Fibroblast of skin of left biceps (primary cell): ENCODE data around the gene ZNF19.
A peak's percentile ranks its signal among the peaks of the same experiment; 100 is the strongest.

Experiments
- DNase-seq, 2 experiments: peaks; one replicate each; pipeline ENCODE4 v3.0.0-alpha.2; 2013; ENCODE audit warnings: low read depth in 2 of 2

Gene ZNF19

GRCh38 chr16:71490361-71490760 is 1.2 kb upstream of the ZNF19 start:
- DNase-seq: no peak

DNA sequence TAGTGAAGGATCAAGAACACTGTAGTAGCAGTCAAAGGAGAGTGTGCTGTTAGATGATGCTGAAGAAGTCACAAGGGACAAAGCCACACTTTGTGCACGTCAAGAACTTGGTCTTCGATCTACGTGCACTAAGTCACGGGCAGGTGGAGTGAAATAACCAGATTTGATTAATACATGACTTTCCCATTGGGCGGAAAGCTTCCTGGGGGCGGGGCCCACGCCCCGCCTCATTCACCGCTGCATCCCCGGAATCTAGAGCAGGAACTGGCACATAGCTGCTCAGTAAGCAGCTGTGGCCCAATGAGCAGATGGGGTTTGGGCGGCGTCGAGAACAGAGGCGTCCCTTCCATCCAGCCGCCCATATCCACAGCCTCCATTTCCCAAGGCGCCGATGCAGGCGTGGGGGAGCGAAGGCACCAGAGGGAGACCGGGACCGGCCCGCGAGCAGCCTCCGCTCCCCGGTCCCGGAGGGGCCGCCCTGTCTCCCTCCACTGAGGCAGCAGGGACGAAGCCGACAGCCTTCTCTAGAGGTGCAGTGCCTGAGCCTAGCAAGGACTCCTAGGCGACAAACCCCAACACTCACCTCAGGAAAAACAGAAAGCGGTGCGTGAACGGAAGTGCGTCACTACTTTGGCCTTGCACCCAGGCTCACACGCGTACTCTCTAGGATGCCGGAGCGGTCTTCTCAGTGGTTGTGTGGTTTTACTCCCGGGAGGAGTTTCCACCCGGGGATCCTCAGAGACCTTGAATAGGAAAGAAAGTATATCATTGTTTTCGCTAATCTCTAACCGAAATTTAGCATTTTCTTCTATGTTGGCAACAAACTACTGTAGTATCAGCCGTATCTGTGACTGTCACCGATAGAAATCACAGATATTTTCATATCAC is 4.9 kb downstream of the ZNF19 start:
- peak; percentile 74 to 75 for DNase-seq

DNA sequence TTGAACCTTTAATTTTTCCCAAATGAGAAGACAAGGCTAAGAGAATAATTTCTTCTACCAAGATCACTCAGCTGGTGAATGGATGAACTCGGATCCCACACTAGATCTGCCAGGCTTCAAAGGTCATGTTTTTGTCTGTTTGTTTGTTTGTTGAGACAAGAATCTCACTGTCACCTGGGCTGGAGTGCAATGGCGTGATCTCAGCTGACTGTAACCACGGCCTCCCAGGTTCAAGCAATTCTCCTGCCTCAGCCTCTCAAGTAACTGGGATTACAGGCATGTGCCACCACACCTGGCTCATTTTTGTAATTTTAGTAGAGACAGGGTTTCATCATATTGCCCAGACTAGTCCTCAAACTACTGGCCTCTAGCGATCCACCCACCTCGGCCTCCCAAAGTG is 6.6 kb downstream of the ZNF19 start:
- DNase-seq: no peak

GRCh38 chr16:71480956-71481355 is 8.2 kb downstream of the ZNF19 start:
- no peak for DNase-seq

- no peak for DNase-seq
These were observed 9.7 kb downstream of the ZNF19 start for GRCh38 chr16:71479420-71479819.

DNA sequence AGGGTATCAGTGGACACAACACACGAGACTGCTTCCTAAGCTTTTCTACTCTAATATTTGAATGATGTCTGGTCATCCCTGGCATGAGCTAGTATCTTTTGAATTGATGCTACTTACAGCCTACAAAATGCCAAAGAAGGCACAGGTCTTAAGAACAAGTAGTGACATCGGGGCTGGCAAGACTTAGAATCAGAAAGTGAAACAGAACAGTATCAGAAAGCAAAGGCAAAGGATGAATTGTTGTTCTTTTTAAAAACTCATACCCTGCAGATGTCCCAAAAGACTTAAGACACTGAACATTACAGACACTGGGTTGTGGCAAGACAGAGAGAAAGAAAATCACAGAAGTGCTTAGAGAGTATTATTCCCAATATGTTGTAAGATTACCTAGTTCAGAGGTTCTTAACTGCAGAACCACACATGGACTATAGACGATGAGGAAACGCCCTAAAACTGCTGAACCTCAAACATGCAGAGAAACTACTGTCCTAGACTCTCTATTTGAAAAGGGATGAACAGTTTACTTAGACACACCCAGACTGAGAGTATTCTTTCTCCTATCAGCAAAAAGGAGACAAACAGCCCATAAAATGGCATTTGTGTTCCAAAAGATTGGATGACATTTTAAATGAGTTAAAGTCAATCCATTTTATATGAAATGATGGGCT is 12.5 kb downstream of the ZNF19 start:
- DNase-seq: no peak

DNA sequence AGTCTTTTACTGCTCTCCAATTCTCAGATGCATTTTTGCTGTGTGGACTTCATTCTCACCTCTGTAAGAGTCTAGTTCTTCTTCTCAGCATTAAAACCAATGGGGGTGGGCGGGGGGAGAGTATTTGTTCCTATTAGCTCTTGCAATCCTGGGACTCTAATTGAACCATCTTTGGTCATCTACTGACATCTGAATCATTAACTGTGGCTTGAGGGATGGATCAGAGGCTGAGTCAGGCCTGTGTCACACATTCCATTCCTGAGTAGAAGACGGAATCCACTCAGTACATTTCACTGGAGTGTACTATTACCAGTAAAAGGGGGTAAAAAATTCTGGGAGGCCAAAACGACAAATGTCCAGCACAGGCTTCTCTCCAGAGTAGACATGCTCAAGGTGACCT is 14.3 kb downstream of the ZNF19 start:
- DNase-seq: peak; percentile 77 to 78

DNA sequence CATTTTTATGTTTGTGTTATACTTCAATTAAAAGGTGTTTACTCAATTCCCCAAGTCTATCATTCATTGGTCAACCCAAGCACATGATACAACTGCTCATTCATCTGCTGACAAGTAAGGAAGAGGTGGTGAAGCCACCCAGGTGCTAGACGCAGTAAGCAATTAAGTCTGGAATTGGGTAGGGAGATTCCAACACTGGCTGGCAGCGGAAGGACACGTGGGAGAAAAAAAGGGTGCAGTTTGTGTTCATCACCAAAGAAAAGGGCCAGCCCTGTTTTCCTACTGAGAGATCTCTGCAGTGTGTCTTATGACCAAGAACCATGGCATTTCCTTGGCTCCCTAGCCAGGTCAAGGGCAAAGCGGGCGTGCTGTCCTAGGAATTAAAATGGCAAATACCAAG is 15.2 kb downstream of the ZNF19 start:
- DNase-seq: no peak

DNA sequence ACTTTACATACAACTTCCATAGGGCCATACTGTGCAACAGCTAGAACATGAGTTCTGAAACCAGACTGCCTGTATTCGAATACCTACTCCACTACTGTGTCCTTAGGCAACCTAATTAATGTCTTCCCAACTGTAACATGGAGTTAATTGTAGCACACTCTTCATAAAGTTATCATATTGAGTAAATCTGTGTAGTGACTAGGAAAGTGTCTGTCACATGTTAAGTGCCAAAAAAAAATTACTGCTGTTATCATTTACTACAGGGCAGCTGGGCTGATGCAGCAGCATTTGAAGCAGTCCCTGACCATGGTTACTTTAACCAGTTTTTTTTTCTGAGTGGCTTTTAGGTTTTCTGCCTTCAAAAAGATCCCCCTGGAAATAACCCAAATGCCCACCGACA is 16.2 kb downstream of the ZNF19 start:
- DNase-seq: no peak

DNA sequence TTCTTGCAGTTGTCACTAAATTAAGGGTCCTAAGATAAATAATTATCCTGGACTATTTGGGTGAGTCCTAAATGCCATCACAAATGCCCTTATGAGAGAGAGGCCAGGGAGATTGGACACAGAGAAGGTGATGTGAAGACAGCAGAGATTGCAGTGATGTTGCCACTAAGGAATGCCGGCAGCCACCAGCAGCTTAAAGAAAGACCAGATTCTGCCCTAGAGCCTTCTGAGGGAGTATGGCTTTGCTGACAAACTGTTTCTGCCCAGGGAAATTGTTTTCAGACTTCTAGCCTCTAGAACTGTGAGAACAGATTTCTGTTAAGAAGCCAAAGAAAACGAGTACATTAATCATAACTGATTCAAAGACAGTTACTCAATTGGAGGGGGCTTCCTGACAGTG is 17.1 kb downstream of the ZNF19 start:
- no peak for DNase-seq

- no peak for DNase-seq
These were observed 21.3 kb downstream of the ZNF19 start for GRCh38 chr16:71467810-71468209.

- no peak for DNase-seq
These were observed 24.9 kb downstream of the ZNF19 start for GRCh38 chr16:71464231-71464630.

- no peak for DNase-seq
These were observed 27.2 kb downstream of the ZNF19 start, which contains the start of gene ZNF23 for GRCh38 chr16:71461686-71462648. TSS of gene ZNF23 (minus strand) at chr16:71462247. CDS start at chr16:71456796, 5,451 bp downstream.

- DNase-seq: no peak
These were observed 28.2 kb downstream of the ZNF19 start for GRCh38 chr16:71460941-71461340.

DNA sequence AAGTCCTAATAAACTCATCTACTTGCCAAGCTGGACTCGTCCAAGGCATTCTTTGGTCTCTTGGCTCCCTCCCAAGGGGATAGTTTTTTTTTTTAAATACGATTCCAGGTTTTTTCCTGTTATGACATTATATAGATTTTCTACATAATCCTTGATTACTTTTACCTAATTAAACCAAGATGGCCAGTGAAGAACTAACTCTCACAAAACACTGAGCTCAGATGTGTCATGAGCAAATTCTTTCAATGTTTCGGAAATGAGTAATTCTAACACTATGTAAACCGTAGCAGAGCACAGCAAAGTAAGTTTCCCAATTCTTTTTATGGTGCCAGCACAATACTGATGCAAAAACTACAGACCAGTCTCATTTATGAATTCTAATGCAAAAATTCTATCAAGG is 28.9 kb downstream of the ZNF19 start:
- peak; percentile 82 to 84 for DNase-seq

- DNase-seq: no peak
These were observed 29.6 kb downstream of the ZNF19 start for GRCh38 chr16:71459510-71459909.

DNA sequence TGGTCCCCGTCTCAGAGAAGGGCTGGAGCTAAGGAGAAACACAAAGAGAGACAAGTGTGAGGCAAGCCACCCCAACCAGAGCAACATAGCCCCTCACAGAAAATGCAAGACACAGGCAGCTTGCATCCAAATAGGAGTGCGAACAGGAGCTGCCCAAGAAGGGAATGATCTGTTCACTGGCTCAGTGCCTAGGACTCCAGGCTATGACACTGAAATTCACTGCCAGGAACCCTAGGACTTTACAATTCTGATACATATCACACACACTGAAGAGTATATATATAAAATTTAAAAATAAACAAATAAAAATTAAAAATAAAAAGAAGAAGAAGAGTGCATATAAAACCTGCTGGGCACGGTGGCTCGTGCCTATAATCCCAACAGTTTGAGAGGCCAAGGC is 32.3 kb downstream of the ZNF19 start:
- DNase-seq: no peak

DNA sequence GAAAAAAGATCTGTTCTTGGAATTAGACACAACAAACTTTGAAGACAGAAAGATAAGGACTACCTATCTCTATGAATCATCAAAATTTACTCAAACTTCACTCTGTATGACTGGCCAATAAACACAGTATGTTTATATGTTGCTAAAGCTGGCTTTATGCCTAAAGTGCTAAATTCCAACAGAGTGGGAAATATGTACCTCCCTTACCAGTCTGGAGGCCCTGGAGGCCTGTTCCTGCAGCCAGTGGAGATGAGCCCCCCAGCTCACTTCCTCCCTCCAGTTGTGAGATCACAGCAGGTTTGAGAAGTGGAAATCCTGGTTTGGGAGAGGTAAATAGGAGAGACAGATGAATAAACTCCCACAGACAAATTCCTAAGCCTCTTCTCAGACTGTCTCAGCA is 36.1 kb downstream of the ZNF19 start:
- DNase-seq: no peak

- DNase-seq: no peak
These were observed 40.1 kb downstream of the ZNF19 start for GRCh38 chr16:71449020-71449419.

DNA sequence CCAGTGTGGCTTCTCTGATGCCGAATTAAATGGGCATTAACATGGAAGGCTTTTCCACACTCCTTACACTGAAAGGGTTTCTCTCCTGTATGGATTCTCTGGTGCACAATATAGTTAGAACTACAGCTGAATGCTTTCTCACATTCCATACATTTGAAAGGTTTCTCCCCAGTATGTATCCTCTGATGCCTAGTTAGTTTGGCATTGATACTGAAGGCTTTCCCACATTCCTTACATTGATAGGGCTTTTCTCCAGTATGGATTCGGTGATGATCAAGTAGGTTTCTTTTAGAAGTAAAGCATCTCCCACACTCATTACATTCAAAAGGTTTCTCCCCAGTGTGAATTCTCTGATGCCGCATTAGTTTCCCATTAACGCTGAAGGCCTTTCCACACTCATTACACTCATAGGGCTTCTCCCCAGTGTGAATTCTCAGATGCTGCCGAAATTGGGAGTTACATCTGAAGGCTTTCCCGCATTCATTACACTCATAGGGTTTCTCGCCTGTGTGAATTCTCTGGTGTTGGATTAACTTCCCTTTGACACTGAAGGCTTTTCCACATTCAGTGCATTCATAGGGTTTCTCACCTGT is 40.8 kb downstream of the ZNF19 start:
- DNase-seq: no peak

DNA sequence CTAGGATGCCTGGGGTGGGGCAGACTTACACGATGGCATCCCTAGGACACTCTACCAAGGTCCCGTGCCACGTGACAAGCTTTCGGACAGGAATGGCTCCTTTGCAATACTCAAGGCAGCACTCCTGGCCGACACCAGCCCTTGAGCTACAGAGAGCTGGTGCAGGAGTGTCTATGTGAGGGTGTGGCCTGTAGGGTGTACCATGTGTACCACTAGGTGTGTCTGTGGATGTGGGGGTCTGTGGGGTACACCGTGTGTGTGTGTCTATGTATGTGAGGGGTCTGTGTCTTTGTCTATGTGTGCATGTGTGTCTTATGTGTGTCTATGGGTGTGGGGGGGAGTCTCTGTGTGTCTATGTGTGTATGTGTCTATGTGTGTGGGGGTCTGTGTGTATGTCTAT is 45.4 kb downstream of the ZNF19 start:
- no peak for DNase-seq

- DNase-seq: no peak
These were observed 47.1 kb downstream of the ZNF19 start, which contains the start of gene TLE7 for GRCh38 chr16:71442051-71442440. TSS of gene TLE7 (minus strand) at chr16:71442054. CDS start at chr16:71433324, 8,730 bp downstream.
